Measurements from ENCODE around the gene FRAS1.
"Not testable (repeated sequence)": the region's sequence is repeated elsewhere in the genome, so short reads cannot be mapped to it uniquely, and the experiment has no call there.

Gene FRAS1

DNA sequence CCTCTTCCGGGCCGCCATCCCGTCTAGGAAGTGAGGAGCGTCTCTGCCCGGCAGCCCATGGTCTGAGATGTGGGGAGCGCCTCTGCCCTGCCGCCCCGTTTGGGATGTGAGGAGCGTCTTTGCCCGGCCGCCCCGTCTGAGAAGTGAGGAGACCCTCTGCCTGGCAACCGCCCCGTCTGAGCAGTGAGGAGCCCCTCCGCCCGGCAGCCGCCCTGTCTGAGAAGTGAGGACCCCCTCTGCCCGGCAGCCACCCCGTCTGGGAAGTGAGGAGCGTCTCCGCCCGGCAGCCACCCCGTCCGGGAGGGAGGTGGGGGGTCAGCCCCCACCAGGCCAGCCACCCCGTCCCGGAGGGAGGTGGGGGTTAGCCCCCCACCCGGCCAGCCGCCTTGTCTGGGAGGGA, 490.8 kb downstream of the FRAS1 start:
- DNase-seq (ENCODE audit: low read depth in 2 of 2), result not testable (repeated sequence)

DNA sequence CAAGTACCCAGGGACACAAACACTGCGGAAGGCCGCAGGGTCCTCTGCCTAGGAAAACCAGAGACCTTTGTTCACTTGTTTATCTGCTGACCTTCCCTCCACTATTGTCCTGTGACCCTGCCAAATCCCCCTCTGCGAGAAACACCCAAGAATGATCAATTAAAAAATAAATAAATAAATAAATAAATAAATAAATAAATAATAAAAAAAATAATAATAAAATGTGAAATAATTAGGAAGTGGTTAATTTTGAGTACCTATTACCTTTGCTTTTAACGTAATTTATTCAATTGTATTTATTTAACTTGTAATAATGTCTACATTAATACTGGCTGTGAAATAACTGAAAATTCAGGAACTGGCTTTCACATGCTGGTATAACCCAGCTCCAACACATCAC, 491.8 kb downstream of the FRAS1 start:
- DNase-seq (ENCODE audit: low read depth in 2 of 2), result not testable (repeated sequence)

DNA sequence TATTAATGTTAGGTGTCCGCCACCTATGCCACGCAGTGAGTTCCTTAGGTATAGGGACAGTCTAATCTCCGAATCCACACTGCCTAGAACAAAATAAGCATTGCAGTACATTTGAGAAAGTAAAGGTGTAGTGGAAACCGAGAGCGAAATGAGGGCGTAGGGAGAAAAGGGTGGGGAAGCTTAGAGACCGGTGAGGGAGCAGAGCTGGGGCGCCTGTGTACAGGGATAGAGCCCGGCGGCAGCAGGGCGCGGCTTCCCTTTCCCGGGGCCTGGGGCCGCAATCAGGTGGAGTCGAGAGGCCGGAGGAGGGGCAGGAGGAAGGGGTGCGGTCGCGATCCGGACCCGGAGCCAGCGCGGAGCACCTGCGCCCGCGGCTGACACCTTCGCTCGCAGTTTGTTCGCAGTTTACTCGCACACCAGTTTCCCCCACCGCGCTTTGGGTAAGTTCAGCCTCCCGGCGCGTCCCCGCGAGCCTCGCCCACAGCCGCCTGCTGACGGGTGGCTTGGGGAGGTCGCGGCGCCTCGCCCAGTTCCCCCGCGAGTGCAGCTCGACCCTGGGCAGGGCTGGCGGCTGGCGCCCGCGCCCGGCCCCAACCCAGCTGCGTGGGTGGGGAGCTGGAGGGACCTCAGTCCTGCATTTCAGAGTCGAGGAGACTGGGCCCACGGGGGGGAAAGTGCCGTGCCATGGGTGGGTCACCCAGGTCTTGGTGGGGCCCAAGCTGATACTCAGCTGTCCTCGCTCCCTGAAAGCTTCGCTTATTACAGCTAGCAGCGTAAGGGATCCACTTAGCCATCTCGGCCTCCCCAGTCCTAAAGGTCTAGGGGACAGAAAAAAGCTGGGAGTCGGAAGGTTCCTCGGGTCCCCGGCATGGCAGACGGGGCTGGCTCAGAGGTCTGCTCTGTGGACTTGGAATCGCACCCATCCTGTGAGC, 494.6 kb downstream of the FRAS1 start, which contains the start of gene ANXA3:
Gene ANXA3, plus strand, starts transcription at position 351 of the 932 bp plus-strand sequence. CDS start 2,704 bp downstream, outside the sequence.
- no peak for DNase-seq (ENCODE audit: low read depth in 2 of 2)

DNA sequence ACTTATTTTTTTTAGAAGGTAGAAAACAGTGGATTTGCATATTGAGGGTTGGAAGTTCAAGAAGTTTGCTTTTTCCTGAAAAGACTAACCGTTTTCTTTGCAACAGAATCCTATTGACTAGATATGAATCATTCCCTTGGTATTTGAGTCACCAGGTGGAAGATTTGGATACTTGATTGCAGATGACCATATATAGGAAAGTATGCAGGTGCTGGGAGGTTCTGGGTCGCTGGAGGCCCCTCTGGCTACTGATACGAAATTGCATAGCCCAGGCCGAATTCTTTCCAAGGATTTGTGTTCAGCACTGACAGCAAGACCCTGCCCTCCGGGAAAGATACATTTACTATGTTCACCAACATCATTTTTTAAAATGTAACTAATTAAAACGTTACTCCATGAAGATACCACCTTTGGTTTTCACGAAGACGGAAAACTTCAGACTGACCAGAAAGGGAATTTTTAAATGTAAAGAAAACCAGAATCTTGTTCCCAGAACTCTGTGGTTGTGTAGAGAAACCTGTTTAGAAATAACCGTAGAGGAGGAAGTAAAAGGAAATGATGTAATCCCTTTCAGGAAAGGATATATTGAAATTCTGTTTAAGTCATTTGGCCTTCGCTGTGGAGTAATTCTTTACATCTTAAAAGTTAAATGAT, 495.4 kb downstream of the FRAS1 start:
- no peak for DNase-seq (ENCODE audit: low read depth in 2 of 2)

DNA sequence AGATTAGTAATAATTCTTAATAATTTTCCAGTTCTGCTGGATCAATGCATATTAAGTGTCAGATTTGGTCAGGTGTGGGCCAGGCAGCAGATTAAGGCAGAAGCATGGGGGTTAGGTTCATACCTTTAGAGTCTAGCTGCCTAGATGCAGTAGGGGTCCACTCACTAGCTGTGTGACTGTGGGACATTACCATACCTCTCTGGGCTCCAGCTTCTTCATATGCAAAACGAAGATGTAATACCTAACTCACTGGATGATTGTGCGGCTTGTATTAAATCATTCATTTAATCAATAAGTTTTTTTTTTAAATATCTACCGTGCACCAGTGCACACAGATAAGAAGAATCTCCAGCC, 495.9 kb downstream of the FRAS1 start:
- DNase-seq (ENCODE audit: low read depth in 2 of 2), result no peak

DNA sequence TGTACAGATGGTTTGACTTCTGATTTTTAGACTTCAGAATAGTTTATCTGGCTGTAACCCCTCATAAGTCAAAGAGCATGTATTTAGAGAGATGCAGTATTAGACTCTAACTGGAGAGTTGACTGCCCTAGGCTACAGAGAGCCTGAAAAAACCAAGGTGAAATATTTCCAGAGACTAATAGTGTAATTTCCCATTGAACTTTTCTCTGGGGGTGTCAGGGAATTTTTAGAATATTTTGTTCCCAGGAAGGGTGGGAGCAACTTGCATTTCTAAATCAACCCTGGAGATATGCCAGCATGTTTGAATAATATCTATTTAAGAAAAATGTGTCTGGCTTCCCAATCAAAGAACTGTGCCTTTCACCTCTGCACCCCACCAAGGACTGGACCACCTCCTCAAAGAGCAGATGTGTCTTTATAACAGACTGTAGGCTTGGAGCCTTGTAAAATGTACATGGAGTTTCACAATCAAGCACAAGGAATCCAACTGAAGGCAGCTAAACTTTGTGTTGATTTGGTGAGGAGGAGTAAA, 496.5 kb downstream of the FRAS1 start:
- DNase-seq (ENCODE audit: low read depth in 2 of 2), result no peak

DNA sequence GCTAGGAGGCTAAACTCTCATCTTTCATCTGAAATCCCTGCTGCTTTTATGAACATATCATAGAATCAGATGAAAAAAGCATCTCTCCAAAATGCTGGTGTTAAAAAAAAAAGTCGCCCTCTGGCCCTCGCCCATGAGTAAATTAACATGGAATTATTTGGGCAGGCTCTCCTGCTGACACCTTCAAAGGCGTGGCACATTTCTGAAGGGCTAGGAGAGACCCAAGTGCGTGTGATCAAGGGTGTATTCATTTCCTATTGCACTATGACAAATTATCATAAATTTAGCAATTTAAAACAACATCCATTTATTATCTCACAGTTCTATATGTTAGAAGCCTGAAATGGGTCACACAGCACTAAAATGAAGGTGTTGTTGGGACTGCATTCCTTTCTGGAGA, 499.5 kb downstream of the FRAS1 start:
- no peak for DNase-seq (ENCODE audit: low read depth in 2 of 2)

DNA sequence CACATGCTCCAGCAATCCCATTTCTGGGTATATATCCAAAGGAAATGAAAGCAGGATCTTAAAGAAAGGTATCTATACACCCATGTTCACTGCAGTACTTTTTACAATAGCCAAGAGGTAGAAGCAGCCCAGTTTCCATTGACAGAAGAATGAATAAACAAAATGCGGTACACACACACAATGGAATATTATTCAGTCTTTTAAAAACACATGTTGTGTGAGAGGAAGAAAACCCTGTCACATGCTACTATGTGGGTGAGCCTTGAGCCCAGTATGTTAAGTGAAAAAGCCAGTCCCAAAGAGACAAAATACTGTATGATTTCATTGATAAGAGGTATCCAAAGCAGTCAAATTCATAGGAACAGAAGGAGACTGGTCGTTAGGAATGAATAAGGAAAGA, 500.7 kb downstream of the FRAS1 start:
- no peak for DNase-seq (ENCODE audit: low read depth in 2 of 2)

DNA sequence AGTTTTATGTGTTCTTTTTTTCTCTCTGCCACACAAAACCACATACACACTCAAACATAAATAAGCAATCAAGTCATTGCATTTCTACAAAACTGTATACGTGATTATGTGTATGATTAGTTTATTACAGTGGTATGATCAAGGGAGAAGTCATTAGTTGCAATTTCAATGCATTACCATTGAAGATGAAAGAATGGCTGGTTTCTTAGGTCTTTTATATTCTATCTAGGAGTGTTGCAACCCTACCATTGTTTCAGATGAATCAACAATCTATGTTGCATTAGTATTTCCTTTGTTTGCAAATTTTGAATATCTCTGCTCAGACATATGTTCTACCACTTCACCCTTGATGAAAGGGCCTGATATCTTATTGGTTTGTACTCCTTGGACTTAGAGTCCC, 501.3 kb downstream of the FRAS1 start:
- DNase-seq (ENCODE audit: low read depth in 2 of 2), result no peak

DNA sequence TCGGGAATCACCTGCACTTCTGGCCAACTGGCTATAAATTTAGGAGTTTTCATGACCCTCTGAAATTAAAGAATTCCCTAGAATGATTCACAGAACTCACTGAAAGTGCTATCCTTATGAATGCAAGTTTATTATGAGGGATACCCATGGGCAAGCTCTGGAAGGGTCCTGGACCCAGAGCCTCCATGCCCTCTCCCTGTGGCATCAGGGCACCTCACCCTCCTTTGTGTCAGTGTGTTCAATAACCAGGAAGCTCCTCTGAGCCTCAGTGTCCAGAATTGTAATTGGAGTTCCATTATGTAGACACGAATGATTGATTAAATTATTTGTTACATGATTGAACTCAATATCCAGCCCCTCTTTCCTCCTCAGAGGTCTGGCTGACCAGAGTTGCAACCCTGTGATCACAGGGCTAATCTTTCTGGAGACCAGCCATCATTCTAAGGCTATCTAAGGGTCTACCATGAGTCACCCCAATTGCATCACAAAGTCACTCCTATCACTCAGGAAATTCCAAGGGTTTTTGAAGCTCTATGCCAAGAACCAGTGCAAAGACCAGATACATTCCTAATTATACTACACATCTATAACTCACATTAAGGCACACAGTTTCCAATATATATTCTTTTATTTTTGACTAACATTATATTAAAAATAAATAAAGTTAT, 503.3 kb downstream of the FRAS1 start:
- no peak for DNase-seq (ENCODE audit: low read depth in 2 of 2)

DNA sequence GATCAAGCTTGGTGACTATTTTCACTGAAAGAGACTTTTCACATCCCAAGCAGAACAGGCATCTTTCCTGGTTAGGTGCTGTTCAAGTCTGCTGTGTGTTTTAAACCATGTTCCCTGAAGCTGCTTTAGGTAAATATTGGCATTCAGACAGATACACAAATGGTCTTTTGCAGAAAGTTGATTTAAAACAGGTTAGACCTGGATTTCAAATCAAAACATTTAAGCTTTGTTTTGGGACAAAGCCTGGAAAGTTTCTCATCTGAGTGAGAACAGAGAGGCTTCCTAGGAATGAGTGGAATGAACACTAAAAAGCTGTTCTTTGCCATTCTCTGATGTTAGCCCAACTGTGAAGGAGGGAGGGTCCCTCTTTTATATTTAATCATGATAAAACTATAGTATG, 504.6 kb downstream of the FRAS1 start:
- no peak for DNase-seq (ENCODE audit: low read depth in 2 of 2)

DNA sequence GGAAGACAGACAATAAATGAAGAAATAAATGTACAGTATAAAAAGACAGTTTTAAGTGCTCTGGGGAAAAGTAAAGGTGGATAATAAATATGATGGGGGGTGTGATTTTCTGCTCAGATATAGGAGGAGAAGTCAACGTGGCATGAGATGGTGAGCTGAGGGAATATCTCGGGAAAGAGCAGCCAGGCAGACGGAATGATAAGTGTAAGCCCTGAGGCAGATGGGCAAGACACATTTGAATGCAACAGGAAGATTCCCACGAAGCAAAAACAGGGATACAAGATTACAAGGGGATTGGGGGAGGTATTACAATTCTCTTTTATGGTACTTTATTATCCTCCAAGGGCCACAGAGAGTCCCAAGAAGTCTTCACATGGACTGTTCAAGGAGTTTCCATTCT, 505.6 kb downstream of the FRAS1 start:
- DNase-seq (ENCODE audit: low read depth in 2 of 2), result no peak

DNA sequence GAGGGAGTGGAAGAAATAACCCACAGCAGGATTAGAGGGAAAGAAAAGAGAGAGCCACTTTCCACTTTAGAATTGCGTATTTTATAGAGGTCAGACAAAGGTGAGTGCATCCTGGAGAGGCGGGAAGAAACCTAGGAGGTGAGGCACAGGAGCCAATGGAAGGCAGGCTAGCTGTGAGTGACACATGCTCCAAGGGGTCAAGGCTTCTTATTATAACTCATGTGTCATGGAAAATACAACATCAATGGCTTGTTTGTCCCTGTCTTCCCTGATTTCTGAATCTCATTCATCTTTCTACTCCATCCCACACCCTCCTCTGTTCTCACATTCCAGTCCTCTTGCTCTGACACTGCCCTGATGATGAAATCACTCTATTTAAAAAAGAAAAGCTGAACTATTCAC, 508.8 kb downstream of the FRAS1 start:
- DNase-seq (ENCODE audit: low read depth in 2 of 2), result no peak

DNA sequence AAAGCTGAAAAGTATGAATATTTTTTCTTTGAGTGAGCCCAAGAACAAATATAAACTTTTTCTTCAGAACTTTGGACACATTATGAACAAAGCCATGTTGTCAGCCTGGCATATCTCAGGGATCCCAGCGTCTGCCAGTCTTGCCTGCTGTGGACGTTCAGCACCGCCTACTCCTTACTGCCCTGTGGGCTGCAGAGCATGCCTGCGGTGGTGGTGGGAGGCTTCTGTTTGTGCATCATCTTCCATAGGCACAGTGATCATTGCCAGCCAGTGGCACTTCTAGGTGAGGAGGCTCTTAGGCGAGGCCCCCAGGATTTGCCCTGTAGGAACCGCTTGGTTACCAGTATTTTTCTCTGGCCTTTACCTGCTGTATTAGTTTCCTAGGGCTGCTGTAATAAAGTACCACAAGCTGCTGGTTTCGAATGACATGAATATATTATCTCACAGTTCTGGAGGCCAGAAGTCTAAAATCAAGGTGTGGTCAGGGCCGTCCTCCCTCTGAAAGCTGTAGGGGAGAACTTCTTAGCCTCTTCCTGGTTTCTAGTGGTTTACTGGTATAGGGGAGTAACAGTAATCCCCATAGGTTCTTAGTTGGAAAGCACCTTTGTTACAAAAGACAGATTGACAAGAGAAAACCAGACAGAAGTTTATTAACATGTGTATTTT, 509.8 kb downstream of the FRAS1 start:
- no peak for DNase-seq (ENCODE audit: low read depth in 2 of 2)

DNA sequence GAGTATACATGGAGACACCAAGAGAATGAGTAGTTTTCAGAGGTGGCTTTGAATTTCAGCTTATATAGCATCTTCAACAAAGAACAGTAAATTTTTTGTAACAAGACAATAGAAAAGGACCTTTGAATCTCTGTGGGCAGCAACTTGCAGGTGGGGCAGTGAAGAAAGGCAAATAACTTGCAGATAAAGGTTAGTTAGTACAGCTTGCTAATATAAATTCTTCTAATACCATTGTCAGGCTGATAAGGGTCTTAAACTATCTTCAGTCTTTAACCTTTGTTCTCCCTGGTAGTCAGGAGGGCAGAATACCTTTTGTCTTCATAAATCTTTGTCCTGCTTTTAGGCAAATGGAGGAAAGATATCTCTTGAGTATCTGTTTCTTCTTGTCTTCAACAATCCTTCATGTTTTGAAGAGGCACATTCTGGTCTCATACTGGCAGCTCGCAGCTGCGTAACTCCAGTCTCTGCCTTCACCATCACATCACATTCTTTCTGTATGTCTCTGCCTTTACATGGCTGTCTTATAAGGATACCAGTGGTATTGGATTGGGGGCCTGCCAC, 510.5 kb downstream of the FRAS1 start:
- no peak for DNase-seq (ENCODE audit: low read depth in 2 of 2)

DNA sequence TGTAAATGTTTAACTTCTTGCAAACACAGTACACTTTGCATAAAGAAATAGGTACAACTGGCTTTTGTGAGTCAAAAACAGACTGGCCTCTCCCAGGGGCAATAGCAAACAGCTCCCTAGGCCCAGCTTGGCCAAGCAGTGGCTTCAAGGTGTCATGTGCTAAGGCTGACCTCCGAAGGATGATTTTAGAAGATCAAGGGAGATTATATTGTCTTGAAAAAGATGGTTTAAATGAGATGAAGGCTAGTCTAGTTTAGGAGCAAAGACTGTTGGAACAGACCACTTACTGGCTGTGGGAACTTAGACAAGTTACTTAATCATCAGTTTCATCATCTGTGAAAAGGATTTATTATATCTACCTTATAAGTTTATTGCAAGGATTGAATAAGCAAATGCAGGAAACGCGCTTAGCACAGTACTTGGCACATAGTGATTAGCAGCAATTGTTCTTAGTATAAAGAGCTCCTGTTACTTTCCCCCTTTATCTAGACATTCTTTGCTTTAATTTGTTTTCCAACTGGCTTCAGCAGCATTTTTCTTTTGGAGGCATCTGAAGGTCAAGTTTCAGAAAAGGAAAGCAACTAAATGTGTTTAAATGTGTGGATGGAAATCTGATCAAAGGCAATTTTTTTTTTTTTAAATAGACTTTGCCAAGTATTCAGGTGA, 511.6 kb downstream of the FRAS1 start:
- DNase-seq (ENCODE audit: low read depth in 2 of 2), result no peak

DNA sequence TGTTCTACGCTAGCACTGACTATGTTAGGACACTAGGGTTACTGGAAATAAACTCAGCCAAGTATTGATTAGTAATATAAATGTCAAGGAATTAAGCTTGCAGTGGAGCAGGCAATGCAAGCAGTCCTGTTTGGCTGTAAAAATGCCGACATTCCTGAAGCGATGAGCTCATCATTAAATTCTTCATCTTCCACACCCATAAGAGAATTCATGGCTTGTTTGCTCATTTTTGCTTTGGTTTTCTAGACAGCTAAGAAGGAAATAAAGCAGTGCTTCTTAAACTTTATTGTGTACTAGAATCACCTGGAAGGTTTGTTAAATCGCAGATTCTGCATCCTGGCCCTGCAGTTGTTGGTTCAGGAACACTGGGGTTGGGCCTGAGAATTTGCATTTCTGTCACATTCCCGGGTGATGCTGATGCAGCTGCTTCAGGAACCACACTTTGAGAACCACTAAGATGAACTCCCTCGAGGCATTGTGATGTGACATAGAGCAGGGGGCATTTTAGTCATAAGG, 512.2 kb downstream of the FRAS1 start:
- no peak for DNase-seq (ENCODE audit: low read depth in 2 of 2)

DNA sequence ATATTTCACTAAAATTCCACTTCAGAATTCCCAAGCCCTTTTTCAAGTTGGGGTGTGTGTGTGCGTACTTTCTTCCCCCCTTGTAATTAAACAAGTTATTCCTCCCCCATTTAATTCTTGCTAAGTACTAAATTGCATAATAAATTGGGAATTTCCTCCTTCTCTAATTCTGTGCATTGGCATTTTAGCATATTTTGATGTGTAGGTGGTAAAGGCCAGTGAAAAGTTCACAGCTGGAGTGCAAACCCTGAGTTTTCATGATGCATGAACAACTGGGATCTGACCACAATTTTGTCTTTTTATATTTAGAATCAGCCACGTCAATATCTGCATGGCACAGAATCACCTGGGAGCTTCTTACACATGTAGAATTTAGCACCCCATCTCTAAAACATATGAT, 513.0 kb downstream of the FRAS1 start:
- DNase-seq (ENCODE audit: low read depth in 2 of 2), result no peak

DNA sequence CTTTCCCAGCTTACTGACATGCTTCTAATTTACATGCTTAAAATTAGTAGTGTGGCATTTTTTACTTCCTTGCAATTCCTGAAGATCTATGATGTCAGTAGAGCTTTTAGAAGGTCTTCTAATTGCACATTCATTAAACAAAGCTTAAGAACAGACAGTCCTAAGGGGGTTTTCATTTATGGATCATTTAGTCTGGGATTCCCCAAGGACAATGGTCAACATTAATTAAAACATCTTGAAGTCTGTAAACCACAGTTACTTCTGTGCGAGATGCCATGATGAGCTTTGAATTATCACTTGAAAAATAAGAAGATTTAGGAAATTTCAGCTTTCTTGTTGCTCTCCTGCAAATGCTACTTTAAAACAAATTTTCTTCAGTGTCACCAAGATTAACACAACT, 514.7 kb downstream of the FRAS1 start:
- DNase-seq (ENCODE audit: low read depth in 2 of 2), result no peak

DNA sequence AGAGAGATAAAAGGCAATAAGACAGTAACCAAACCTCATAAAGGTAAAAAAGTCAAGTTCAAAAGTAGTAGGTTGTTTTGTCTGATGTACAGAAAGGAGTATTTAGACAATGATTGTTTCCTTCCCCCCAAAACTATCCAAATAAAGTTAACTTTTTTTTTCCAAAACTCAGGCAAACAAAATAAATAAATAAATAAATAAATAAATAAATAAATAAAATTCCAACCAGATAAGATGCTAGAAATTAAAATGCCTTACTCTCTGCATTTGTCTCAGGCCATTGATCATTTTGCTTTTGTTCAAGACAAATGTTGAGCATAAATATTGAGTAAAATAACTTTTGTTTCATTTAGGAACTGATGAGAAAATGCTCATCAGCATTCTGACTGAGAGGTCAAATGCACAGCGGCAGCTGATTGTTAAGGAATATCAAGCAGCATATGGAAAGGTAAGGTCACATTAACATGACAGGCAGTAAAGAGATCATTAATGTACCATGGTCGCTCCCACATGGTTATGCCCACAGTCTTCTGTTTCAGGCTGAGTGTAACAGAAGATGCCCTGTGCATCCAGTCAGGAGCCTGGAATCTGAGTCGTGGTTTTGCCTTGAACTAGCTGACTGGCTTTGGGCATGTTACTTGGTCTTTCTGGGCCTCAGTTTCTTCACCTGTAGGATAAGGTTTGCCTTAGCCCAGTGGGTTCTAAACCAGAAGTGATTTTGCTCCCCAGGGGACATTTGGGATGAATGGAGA, 521.7 kb downstream of the FRAS1 start:
- DNase-seq (ENCODE audit: low read depth in 2 of 2), result no peak

All from stimulated activated CD4-positive, alpha-beta T cell treated with anti-CD3 and anti-CD28 coated beads, Interleukin-15, amount 100 ng/mL, for 48 hours (primary cell).